ENCODE measurements around the gene EFHC1.

DNA sequence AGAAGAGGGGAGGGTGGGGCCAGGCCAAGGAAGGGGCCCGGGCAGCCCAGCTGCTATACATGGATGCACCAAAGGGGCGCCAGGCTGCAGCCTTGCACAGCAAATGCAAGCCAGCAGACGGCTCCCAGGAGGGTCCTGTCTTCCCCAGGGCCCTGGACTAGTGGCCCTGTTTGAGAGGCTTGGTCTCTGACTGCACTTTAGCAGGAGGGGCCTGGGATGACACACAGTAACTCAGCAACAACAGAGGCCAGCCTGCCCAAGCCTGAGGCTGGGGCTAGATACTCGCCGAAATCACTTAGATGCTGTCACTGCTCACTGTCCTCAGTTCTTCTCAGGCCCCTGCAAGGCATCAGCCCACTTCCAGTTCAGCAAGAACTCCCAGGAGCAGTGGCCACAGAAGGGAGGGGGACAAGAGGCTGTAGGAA, 83.2 kb downstream of the EFHC1 start:
- TF ChIP-seq EZH2 (IDR thresholded peaks at IDR 0.05; ENCODE audit: borderline replicate concordance) (no peak), EZH2phosphoT487 (IDR thresholded peaks at IDR 0.05; ENCODE audit: low read depth, severe bottlenecking, unreplicated experiment) (no peak)
- TF ChIP-seq, protein P1, sequence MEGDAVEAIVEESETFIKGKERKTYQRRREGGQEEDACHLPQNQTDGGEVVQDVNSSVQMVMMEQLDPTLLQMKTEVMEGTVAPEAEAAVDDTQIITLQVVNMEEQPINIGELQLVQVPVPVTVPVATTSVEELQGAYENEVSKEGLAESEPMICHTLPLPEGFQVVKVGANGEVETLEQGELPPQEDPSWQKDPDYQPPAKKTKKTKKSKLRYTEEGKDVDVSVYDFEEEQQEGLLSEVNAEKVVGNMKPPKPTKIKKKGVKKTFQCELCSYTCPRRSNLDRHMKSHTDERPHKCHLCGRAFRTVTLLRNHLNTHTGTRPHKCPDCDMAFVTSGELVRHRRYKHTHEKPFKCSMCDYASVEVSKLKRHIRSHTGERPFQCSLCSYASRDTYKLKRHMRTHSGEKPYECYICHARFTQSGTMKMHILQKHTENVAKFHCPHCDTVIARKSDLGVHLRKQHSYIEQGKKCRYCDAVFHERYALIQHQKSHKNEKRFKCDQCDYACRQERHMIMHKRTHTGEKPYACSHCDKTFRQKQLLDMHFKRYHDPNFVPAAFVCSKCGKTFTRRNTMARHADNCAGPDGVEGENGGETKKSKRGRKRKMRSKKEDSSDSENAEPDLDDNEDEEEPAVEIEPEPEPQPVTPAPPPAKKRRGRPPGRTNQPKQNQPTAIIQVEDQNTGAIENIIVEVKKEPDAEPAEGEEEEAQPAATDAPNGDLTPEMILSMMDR (IDR thresholded peaks at IDR 0.05; ENCODE audit: poor library complexity), result no peak
